Stimulated activated CD8-positive, alpha-beta memory T cell treated with anti-CD3 and anti-CD28 coated beads, Interleukin-15, amount 100 ng/mL, for 1 hour (primary cell): Measurements from ENCODE around the gene PLEKHA6.
A peak's percentile ranks its signal among the peaks of the same experiment; 100 is the strongest.

Experiments used
- DNase-seq: peaks from one replicate; pipeline ENCODE4 v3.0.0-alpha.2; 2020; ENCODE audit warnings: low read depth

PLEKHA6 gene, protein sequence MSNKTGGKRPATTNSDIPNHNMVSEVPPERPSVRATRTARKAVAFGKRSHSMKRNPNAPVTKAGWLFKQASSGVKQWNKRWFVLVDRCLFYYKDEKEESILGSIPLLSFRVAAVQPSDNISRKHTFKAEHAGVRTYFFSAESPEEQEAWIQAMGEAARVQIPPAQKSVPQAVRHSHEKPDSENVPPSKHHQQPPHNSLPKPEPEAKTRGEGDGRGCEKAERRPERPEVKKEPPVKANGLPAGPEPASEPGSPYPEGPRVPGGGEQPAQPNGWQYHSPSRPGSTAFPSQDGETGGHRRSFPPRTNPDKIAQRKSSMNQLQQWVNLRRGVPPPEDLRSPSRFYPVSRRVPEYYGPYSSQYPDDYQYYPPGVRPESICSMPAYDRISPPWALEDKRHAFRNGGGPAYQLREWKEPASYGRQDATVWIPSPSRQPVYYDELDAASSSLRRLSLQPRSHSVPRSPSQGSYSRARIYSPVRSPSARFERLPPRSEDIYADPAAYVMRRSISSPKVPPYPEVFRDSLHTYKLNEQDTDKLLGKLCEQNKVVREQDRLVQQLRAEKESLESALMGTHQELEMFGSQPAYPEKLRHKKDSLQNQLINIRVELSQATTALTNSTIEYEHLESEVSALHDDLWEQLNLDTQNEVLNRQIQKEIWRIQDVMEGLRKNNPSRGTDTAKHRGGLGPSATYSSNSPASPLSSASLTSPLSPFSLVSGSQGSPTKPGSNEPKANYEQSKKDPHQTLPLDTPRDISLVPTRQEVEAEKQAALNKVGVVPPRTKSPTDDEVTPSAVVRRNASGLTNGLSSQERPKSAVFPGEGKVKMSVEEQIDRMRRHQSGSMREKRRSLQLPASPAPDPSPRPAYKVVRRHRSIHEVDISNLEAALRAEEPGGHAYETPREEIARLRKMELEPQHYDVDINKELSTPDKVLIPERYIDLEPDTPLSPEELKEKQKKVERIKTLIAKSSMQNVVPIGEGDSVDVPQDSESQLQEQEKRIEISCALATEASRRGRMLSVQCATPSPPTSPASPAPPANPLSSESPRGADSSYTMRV

DNA sequence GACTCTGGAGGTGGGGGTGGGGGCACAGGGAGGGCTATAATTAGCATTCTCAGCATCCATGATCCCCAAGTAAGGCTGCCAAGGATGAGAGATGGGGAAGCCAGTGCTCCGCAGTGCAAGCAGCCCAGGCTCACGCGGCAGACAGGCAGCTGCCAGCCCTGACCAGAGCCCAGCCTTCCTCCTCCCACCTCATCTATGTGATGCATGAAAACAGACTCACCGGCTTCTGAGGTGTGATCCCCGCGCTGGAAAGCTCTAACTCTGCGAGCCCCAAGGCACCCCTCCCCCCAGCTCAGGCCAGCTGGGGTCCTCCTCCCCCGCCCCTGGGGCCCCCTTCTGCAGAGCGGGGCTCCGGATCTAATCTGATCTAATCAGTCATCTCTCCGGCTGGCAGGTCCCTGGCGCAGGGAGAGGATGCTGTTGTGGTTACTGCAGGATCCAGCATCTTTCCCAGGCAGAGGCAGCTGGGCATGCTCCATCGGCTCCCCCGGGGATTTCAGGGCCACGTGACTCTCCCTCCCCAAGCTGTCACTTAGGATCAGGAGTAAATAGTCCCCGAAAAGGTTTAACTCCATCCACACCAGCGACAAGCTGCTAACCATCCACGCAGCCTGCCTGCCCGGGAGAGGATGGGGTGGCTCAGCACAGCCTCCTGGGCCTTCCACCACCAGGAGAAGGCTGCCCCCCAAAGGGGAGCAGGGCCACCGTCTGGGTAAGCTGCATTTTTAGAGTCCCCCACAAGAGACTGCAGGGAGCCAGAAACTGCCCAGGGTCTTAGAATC, at the start of gene PLEKHA6:
Gene PLEKHA6, minus strand, starts transcription at position 456 of the 782 bp plus-strand sequence. CDS start 86,202 bp downstream, outside the sequence.
- DNase-seq: no peak

DNA sequence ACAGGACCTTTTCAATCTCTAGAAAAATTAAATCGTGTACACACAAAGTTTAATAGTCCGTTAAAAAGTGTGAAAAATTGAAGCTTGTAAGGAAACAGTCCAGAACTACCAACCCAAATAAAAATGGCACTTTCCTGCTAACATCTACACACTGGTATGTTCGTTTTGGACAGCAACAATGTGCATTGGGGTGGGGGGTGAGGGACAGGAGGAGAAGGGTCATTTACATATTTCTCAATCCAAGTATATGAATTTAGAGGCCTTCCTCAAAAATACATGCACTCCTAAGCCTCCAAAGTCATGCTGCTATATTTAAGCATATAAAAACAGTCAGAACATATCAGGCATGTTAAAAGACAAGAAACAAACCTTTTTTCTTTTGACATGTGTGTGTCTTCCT, 49.4 kb upstream of the PLEKHA6 start:
- no peak for DNase-seq

DNA sequence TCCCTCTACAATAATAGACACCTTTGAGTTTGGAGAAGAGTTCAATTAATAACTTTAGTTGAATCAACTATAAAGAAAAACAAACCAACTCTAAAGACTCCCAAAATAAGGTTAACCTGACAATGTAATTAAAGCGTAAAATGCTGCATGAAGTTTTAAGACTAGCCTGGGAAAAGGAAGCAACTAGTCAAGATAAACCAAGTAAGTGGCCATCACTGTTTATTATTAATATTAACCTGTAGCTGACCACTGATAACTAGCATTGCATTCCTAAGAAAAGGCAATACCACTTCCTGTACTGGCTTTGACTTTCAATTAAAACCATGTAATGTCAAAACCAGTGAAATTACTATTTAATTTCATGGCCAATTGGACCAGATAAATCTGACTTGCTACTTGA, 48.9 kb upstream of the PLEKHA6 start:
- no peak for DNase-seq

DNA sequence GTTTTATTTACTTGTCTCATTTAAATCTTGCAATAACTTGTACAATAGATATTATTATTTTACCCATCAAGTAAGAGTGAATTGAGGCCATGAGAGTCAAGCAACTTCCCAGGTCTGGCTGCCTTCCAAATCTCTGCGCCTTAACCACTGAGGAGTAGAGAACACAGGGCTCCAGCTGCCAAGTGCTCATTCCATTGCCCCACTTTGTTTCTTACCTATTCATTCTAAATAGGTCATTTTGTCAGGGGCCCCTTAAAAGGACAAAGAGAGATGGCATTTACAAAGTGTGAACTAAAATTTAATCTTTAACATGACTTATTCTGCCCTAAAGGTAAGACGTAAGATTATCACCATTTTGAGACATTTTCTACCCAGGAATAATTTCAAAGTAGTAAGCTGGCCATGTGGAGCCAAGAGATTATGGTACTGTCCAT, 48.4 kb upstream of the PLEKHA6 start:
- no peak for DNase-seq

DNA sequence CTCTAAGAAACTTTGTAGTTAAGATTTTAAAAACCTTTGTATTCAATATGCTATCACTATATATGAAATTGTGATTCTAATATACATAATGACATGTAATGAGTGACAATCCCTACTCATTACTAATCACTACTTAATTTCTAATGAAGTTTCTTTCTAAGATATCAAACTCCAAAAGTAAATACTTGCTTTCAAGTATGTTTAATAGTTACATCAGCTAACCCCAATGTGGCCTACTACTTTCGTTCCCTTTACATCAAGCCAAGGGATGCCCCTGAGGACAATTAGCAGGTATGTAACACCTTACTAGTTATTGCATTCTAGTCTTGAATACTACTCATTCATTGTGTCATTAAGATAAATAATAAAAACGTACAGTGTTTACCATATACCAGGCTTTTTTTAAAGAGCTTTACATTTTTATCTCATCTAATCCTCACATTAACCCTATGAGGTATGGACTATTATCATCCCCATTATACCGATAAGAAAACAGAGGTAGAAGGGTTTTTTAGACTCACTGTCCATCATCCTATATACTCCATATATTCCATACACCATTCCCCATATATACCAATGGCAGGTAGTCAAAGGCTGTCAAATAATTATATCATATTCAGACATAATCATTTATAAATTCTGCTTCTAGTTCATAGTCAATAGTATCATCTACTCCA, 47.7 kb upstream of the PLEKHA6 start:
- DNase-seq: no peak

DNA sequence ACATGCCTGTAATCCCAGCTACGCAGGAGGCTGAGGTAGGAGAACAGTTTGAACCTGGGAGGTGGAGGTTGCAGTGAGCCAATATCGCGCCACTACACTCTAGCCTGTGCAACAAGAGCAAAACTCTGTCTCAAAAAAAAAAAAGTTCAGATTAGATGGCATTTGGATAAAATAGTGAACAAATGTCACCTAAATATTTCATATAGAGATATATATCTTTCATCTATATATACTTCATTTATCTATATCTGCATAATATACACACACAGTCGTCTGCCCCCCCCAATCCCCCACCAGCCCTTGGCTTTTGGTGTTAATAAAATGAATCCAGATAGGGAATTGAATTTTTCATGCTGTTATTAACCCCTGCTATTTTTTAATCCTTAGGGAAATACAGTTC, 46.9 kb upstream of the PLEKHA6 start:
- DNase-seq: no peak

DNA sequence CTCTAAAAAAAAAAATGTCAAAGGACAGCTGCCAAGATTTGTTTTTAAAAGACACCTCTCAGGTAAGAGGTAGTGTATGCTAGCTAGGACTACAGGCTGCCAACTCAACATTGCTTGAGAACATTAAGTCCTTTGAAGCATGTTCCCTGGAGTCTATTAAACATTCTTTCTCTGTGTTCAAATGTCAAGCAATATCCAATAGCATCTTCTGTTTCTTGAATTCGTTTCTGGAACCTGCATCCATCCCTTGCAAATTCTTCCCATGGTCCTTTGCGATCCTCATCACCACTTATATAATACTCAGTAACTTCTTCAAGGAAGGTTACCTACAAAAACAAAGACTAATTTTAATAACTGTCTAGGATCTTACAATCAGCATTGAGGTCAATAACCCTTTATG, 46.3 kb upstream of the PLEKHA6 start:
- DNase-seq: no peak

DNA sequence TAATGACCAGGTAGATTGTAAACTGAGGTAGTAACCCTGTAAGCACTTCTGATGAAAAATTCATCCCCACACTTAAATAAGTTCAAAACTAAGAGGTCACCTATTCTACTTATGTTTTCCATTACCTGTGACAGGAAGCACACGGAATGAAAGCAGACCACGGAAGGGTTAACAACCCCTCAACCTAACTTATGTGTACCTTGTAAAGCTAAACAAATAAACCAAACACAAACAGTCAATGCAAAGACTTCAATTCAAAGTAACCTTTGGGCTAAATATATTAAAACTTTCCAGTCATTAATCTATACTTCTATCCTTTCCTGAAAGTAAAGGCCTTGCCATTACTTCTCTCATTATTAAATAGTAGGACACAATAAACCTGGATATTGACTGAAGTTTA, 44.9 kb upstream of the PLEKHA6 start:
- DNase-seq: no peak

DNA sequence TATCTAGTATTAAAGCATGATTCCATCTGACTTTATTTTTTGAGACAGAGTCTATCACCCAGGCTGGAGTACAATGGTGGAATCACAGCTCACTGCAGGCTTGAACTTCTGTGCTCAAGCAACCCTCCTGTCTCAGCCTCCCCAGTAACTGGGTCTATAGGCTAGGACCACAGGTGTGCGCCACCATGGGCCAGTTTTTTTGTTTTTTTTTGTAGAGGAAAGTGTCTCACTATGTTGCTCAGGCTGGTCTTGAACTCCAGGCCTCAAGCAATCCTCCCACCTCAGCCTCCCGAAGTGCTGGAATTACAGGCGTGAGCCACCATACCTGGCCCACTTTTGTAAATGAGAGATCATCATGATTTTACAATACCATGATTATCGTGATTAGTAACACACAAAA, 42.7 kb upstream of the PLEKHA6 start:
- no peak for DNase-seq

DNA sequence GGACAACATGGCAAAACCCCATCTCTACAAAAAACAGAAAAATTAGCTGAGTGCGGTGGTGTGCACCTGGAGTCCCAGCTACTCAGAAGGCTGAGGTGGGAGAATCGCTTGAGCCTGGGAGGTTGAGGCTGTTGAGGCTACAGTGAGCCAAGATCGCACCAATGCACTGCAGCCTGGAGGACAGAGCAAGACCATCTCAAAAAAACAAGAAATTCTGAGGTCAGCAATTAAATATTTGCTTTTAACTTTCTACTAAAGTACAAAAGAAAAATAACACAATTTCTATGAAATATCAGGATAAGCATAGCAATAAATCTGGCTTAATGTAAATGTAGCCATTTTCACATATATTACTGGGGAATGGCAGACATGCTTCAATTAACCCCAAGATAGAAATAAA, 42.0 kb upstream of the PLEKHA6 start:
- DNase-seq: no peak

DNA sequence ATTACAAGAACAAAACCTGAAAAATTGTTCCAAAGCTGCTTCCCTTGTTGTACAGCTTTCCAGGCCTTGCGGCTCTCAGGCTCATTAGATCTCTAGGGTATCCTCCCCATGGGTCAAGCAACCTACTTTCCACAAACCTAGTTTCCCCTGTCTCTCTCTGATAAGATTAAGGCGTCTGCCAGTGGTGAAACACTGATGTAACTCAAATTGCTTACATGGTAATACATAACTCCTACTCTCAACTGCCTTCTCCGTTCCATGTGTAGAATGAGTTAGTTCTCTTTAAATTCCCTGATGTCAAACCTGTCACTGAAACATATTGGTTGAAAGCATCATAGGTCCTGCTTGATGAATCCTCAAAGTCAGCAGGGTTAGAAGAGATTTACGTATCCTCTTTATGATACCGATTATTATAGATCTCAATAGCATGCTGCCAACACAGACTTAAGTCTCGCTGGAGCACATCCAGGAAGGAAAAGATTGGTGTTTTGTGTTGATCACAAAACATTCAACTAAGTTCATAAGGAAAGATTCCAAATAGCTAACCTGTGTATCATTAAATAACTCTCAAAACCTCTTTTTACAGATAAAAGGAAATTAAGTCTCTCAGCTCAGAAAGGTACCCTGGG, 41.3 kb upstream of the PLEKHA6 start:
- no peak for DNase-seq

DNA sequence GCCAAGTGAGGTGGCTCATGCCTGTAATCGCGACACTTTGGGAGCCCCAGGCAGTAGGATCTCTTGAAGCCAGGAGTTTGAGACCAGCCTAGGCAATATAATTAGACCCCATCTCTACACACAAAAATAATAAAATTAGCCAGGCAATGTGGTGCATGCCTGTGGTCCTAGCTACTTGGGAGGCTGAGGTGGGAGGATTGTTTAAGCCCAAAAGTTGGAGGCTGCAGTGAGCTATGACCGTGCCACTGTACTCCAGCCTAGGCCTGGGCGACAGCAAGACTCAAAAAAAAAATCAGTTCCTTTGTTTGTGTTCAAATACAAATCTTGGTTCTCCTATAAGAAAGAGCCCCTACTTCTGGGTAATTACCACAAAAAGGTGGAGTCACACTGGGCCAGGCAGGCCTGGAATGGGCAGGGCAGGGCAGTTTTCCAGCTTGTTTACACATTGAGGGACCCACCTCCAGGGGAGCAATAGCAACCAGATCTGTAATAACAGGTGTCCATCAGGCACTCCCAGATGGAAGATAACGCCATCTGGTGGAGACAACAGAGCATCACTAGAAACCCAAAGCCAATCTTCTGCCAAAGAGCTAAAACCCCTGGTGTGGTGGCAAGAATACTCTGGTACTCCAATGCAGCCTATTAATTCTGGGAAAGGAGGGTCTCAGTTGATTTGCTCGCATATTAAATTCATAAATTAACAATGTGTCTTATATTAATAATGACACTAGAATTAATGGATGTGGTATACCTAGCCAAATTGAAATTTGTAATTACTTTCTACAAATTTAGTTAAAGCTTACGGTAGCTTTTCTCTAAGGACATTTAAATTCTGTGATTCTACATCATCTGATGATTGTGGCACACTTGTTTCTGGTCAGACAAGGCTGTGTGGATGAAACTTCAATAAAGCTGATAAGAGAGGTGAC, 38.7 kb upstream of the PLEKHA6 start:
- DNase-seq: peak; percentile 24

DNA sequence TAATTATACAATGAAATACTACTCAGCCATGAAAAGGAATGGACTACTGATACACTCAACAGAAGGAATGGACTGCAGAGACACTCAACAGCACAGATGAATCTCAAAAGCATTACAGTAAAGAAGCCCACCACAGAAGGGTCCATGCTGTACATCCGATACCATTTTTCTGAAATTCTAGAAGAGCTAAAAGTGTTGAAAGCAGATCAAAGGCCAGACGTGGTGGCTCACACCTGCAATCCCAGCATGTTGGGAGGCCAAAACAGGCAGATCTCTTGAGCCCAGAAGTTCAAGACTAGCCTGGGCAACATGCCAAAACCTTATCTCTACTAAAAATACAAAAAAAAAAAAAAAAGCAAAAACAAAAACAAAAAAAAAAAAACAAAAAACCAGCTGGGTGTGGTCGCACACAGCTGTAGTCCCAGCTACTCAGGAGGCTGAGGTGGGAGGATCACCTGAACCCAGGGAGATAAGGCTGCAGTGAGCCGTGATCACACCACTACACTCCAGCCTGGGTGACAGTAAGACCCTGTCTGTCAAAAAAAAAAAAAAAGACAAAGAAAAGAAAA, 36.4 kb upstream of the PLEKHA6 start:
- DNase-seq: no peak

DNA sequence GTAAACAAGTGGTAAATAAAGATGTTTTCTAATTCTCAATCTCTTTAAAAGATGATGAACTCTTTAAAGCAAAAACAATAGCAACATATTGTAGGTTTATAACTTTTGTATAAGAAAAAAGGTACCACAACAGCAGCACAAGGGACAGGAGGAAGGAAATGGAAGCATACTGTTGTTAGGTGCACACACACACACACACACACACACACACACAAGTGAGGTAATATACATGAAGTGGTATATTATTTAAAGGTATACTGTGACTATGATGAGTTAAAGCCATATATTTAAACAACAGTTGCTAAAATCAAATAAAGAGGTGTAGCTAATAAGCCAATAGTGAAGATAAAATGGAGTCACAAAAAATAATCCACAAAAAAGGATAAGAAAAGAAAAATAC, 31.9 kb upstream of the PLEKHA6 start:
- DNase-seq: no peak

DNA sequence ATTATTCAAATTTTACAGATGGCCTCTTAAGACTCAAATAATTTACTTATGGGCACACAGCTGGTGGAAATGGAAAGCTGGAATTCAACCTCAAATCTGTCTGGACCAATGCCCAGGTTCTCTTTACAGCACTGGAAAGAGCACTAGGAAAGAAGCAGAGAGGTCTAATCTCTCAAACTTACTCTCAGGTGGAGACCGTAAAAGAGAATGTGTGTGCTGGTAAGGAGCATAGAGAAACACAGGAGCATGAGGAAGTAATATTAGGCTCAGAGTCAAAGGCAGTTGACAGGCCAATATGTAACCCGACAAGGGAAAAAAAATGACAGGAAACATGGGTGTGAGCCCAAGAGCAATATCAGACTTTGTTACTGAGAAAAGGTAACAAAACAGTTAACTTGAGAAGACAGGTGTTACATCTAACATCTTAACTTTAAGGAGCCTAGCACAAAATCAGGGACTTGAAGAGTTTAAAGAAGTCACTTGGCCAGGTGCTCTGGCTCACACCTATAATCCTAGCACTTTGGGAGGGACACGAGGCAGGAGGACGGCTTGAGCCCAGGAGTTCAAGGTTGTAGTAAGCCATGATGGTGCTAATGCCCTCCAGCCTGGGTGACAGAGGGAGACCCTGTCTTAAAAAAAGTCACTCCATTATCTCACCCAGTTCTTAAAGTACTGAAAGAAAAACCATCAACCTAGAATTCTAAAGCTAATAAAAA, 31.2 kb upstream of the PLEKHA6 start:
- DNase-seq: no peak

DNA sequence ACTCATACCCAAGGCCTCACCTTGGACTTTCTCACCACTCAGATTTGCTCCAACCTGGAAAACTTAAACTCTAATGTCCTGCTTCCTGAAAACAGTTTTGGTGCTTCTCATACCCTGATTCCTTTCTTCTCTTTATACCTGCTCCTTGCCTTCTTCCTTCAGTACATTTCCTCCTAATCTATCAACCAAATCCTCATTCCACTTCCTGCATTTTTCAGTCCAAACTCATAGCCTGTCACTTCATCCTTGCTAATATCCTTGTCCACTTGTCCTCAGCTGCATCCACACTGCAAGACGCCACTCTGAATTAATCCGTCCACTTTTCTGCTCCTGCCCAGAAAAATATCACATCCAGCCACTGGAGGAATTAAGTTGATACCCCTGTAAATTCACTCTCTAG, 26.0 kb upstream of the PLEKHA6 start:
- DNase-seq: no peak

DNA sequence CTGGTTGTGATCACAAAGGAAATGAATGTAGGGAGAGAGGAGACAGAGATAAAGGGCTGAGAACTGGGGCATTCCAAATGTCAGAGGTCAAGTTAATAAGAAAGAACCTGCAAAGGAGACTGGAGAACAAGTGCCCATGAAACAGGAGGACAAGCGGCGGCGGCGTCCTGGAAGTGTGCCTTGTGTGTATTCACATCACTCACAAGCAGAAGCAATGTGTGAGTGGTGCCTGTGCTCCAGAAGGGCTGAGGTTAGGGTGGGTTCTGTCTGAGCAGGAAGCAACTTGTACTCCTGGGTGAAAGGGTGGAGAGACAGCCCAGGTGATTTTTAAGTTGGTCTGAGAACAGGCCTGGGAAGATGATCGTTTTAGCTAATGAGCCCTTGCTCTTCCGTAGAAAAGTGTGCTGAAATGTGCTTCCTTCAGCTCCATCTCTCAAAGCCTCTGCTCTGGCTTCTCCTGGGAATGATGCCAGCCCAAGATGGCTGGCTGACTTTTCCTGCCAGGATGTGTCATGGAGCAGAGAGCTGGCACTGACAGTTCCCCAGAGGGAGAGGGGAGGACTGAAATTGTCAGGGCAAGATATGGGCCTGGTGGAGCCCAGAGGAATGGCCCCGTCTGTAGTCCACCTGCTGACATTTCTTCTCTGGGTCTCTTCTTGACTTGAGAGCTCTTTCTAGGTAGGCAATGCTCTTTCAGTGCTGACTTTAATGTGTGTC, 25.1 kb upstream of the PLEKHA6 start:
- DNase-seq: no peak
